NCI-H2107 (cell line): Measurements from ENCODE around the gene CLASP1.
"Not testable (repeated sequence)": the region's sequence is repeated elsewhere in the genome, so short reads cannot be mapped to it uniquely, and the experiment has no call there.

Source experiments
- DNase-seq: peaks from one replicate; lab custom pipeline; 2025; lab: John Stamatoyannopoulos, UW

CLASP1 gene

DNA sequence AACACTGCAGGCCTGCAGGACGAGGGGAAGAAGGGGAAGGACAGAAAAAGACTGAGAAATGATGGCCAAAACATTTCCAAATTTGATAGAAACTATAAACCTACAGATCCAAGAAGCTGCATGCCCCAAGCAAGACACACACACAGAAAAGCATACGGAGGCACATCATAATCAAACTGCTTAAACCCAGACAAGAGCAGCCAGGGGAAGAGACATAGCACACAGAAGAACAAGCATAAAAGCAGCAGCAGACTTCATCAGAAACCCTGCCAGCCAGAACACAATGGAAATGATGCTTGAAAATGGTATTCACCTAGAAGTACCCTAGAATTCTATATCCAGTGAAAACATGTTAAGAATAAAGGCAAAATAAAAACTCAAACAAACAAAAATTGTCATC lies 175.8 kb downstream of the CLASP1 start:
- no peak for DNase-seq

DNA sequence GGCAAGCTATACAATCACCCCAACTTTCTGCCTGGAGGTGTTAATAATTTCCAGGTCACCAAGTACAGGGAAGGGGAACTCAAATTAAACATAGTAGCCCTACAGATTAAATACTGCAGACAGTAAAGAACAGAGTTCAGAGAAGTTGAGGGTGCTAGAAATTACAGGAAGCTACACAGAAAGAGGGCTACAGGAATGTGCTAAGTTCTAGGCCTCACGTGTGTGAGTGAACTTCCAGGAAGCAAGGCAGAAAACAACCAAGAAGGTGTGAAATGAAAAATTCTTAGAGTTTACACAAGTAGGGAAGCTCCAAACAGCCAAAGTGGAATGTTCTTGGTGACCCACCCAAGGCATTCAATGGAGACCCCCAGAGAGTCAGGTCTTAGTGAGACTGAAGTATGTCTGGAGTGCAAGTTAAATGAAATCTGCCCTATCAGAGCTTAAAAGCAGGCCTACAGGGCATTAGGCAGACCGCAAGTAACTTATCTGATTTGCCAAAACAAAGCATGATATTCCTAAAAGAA lies 176.7 kb downstream of the CLASP1 start:
- no peak for DNase-seq

DNA sequence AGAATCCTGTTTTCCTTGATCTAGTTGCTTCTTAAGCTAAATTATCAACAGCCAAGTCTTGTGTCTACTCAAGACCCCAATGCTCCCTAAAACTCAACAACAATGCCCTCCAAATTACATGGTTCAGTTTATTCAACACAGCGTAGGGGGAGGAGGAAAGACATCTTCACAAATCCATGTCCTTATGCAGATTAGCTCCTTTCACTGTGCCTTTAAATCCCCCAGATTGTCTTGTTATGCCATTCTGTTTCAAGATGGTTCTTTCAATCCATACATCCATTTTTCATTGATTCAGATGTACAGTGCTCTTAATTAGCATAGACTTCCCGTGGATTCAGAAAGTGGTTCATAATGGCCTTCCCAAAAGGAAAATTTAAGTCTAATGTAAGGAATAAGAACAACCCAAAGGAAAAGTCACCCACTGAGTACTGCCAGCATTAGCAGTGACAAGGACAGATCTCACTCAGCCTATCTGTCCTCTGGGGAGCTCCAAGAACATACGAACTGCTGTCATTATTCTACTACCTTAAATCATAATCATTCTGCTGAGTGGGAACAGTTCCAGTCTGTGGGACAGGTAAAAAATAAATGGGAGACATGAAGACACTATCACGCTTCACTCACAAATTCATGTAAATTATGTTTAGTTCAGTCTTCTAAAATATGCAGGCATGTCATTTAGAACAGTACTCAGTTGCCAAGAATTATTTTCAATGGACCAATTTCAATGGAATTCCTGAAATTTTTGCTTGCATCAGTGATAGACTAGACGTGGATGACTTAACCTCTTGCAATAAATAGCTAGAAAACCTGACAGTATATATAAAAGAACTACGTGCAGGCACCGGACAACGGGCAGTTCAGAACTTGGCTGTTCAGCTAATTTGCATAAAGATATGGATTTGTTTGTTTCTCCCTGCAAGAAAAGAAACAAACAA lies 177.5 kb downstream of the CLASP1 start:
- no peak for DNase-seq

DNA sequence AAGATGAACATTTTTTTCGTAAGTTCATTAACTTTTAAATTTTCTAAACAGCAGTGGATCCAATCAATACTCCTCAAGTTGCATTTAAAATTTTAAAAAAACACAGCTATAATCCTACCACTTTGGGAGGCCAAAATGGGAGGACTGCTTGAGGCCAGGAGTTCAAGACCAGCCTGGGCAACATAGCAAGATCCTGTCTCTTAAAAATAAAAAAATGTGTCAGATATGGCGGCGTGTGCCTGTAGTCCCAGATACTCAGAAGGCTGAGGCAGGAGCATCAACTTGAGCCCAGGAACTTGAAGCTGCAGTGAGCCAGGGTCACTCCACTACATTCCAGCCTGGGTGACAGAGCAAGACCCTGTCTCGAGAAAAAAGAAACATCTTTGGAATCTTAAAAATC lies 178.3 kb downstream of the CLASP1 start:
- DNase-seq: no peak

DNA sequence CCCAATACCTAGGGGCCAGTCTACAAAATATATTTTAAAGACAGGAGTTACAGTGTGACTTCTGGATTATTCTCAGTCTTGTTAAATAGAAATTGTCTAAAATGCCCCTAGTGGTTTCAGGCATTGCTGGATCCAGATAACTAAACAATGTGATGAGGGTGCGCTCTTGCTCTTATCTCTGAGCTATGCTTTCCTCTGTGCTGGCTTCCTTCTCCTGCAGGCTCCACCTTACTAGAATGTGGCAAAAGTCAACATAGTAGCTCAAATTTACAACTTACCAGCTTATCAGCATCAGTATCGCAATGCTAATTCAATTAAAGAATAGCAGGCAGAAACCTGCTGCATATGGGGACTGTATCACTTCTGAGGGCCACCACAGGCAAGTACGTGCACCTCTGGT lies 179.9 kb downstream of the CLASP1 start:
- DNase-seq: no peak

DNA sequence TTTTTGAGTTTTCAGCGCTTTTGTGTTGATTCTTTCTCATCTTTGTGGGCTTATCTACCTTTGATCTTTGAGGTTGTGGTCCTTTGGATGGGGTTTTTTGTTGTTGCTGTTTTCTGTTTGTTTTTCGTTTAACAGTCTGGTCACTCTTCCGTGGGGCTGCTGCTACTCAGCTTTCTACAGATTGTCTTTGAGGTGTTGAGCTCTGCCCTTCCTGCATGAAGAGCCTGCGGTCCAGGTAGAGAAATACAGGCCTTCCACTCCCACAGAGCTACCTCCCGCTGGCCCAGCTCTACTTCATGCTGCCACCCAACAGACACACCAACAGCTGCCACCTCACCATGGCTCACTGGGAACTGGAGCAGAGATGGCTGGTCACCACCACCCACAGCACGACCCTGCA lies 180.3 kb downstream of the CLASP1 start:
- DNase-seq: no peak

DNA sequence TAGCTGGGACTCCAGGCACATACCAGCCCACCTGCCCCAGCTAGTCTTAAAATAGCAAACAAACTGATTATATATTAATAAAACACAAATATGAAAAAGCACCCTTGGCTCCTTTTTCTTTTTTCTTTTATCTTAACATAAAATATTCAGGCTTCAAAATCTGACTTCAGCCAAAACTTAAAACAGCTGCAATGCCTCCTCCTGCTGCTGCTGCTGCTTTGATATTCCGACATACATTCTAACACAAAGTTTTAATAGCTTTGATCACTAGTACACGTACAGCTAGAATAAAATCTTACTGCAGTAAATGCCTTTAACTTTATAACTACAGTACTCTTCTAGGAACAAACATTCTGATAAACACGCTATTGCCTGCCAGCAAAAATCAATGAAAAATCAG lies 190.0 kb downstream of the CLASP1 start:
- no peak for DNase-seq

DNA sequence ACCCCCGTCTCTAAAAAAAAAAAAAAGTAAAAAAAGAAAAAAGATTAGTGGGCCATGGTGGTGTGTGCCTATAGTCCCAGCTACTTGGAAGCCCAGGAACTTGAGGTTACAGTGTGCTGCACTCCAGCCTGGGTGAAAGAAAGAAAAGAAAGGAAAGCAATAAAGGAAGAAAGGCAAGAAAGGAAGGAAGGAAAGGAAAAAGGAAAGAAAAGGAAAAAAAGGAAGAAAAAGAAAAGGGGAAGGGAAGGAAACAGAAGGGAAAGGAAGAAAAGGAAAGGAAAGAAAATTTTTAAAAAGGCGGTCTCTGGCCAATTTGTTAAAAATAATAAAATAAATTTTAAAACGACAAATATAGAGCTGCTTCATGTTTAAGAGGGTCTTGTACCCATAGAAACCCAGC lies 192.9 kb downstream of the CLASP1 start:
- no peak for DNase-seq

DNA sequence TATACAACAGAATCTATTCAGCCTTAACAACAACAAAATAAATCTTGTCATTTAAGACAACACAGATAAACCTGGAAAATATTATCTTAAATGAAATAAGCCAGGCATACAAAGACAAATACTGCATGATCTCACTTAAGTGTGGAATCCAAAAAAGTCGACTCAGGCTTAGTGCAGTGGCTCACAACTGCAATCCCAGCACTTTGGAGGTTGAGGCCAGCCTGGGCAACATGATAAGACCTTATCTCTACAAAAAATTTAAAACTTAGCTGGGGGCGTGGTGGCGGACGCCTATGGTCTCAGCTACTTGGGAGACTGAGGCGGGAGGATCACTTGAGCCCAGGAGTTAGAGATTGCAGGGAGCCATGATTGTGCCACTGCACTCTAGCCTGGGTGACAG lies 193.8 kb downstream of the CLASP1 start:
- DNase-seq: no peak

DNA sequence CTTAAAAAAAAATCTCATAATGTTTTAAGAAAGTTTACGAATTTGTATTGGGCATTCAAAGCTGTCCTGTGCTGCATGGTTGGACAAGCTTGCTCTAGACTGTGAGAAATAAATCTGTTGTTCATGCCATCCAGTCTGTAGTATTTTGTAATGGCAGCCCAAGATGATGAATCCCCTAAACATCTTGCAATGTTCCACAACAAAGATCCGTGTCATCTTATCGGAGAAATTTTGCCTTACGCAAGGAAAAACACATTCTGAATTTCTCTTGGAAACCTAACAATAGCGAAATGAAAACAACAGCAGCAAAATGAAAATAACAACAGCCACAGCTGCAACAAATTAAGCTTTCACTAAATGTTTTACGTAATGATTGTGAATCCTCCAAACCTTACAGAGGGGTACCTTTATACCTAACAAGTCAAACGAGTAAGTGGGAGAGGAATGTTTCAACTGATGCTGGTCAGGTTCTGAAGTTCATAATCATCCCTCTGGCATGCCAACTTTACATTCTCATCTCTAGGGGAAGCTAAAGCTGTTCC lies 194.6 kb downstream of the CLASP1 start:
- DNase-seq: no peak

DNA sequence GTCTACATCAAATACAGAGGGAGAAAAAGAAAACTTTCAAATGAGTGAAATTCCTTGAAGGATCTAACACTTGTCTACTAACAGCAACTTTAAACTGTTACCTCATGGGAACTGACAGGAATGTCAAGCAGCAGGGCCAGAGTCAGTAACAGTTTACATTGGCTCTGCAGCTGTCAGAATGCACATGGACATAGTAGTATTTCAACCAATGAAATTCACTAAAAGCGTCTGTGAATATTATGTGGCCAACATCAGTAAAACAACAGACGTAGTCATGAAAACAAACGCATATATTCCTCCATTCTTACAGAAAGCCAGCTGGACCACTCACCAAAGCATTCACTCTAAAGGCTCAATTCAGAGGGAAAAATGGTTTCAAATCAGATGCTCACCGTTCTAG lies 197.9 kb downstream of the CLASP1 start:
- DNase-seq: no peak

DNA sequence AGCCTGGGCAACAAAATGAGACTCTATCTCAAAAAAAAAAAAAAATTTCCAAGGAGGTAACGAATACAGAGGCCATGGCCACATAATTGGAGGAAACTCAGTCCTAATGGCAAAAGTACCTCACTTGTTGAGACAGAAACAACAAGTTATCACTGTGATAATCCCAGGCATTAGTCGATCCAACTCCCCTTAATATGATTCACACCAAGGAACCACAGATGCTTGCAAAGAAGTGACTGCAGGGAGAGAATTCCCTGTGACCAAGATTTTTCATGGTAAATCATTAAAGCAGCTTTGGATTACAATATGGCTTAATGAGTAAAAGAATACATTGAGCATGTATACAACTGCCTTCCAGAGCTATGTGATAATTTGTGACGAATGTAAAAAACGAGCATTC lies 199.0 kb downstream of the CLASP1 start:
- no peak for DNase-seq

DNA sequence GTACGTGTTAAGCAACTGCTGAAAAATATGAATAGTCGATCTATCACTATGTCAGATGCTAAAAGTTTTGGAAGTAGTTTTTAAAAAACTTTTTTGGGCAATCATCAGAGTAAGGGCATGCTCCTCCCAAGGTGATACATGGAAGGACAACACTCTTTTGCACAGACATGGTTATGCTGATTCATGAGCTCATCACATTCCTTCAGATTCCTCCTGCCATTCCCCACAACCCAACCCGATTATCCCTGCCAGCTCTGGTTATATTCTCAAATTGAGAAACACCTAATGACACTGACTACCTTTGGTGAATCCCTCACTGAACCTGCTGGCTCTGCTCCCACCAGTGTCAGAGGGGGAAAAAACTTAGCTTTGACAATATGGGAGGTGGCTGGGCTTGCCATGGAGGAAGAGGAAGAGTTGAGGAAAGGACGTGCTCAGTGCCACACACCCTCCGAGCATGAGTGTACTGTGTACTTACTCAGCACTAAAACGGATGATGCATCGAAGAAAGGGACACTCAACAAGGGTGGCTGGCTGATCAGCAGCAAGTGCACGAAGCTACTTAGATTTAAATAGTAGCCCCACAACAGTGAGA lies 202.5 kb downstream of the CLASP1 start:
- no peak for DNase-seq

DNA sequence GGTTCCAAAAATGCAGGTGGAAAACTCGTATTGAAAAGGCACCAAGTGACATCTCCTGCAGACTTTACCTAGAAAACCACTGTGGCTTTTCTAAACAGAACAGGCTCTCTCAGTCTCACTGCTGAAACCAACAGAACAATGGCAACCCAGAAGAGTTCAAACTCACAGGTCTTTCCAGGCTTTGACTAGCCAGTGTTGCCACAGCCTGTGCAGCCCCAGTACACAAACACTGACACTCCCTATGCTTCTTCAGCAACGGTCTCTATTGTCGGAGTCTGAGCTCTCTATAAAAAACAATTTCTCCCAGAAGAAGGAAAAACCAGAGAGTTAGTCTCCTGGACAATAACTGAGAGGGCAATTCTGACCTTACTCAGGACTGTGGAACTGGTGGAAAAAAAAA lies 206.4 kb downstream of the CLASP1 start:
- DNase-seq: no peak

DNA sequence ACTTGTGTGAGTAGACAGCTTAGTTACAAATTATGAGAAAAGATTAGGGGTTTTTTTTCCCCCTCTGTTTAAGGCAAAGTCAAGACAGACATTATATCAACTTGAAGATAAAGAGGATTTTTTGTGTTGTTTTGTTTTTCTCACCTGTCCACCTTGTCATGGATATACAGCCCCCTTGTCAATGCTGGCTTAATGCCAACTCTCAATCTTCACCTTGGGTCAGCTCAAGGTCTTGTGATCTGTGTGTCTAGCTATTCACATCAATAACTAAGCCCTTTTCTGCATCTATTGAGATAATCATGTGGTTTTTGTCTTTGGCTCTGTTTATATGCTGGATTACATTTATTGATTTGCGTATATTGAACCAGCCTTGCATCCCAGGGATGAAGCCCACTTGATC lies 211.0 kb downstream of the CLASP1 start:
- DNase-seq: not testable (repeated sequence)

DNA sequence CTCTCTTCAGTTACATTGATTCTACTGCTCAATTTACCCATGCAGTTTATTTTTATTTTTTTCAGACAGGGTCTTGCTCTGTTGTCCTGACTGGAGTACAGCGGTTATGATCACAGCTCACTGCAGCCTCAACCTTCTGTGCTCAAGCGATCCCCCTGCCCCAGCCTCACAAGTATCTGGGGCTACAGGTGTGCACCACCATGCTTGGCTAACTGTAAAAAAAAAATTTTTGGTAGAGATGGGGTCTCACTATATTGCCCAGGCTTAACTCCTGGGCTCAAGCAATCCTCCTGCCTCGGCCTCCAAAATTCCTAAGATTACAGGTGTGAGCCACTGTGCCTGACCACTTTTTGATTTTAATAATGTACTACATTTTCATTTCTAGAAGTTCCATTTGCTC lies 212.3 kb downstream of the CLASP1 start:
- no peak for DNase-seq

DNA sequence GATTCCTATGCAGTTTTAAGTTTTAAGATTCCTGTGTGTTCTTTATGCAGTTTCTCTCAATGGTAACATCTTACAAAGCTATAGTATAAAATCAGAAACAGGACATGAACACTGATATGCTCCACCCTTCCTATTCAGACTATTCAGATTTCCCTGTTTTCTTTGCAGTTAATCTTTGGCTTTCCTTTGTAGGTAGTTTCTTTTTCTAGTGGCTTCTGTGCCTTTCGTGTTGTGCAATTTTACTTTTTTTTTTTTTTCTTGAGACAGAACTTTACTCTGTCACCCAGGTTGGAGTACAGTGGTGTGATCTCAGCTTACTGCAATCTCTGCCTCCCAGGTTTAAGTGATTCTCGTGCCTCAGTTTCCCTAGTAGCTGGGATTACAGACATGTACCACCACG lies 213.5 kb downstream of the CLASP1 start:
- no peak for DNase-seq

DNA sequence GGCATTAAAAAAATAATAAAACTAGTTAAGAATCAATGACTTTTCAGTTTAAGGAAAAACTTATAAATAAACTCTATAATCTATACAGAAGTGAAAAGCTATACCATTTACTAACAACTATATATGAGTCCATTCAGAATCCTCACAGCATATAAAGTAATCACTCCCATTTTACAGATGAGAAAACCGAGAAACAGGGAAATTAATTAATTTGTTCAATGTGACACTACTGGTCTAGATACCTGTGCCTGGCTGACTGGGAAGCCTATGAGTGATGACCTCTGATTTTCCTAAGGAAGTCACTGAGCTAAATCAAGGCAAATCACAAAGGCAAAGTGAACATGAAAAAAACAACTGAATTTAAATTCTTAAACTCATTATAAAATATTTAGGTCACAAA lies 218.0 kb downstream of the CLASP1 start:
- DNase-seq: no peak

DNA sequence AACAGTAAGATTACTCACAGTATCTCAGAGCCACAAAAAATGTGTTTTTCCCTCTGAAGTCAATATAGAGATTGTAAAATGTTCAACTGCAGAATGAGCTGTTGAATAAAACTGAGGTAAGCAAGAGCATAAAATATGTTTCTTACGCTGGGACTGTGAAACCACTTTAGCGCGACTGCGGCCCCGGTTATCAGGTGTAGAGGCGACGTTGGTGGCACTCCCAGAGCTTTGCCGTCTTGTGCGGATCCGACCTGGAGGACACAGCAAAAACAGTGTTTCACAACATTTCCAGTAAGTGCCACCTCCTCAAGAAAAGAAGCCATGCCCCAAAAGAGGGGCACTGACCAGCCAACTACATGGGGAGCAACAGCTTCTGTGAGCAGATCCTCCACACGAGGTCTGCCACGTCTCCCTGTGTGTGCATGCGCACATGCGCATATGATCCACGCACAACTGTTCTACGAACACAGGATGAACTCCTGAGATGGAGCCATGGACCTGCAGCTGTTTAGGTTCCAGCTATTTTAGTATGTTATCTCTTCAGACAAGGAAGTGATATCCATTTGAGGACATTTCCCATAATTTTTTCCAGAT lies 219.2 kb downstream of the CLASP1 start:
- no peak for DNase-seq

DNA sequence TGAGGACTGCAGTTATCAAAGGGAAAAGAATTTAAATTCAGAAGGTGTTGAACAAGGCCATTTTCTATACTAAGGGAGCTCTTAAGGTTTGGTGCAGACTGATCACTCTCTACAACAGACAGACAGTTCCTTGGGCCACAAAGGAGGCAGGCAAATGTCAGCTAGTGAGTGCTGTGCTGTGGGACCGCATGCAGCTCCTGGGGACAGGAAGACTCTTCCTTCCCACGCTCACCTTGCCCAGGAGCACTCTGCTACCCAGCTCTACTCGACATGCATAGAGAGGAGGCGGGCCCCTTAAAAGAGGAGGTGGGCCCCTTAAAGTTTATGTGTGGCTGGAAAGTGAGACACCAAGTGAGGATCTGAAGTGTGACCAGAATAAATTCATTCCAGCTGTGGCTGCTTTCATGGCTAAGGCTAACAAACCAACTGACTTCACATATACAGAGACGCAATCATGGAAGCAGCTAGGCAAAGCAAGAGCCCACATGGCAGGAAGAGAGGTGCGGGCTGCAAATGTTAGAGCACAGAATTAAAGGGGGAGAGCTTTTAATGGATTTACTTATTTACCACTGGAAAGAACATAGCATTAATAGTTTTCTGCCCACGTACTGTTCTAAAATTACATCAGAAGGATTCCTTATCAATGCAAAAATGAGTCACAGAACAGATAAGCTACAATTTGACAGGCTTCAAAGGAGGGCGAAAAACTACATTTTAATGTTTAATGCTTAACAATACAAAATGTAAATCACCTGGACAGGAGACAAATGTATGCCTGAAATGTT lies 220.0 kb downstream of the CLASP1 start:
- no peak for DNase-seq

DNA sequence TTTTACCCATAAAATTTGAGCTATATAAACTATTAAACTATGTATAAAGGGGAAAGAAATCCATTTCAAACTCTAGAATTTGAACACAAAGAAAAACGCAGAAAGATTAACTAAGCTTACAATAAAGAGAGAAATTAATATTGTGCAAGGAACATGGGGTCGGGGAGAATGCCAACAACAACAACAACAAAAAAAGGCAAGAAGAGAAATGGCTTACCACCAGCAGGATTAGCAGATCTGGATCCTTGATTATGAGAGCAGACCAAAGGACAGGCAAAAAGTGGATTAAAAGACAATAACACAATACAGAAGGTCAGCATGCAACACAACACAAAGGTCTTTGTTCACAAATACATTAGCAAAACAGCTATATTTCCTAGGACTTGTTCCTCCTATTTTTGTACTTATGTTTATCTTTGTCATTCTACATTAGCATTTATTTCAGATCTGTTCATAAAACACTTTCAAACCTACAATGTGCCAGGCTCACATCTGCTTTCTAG lies 222.0 kb downstream of the CLASP1 start:
- DNase-seq: no peak

DNA sequence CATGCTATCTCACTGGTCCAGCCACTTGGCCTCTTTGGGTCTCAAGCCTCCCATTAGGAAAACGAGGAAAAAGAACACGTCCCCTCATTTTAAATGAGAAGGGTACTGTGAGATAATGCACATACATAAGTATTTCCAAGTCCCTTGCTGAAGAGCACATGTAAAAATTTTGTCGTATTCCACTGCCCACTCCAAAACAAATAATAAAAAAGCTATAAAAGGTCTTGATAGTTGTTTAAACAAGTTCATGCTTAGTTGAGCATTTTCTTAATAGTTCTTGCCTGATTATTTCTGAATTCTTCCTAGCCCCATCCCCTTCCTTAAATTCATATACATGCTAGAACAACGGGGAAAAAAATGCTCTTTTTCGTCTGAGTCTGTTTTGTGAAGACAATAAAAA lies 228.8 kb downstream of the CLASP1 start:
- DNase-seq: no peak
